IPS-NIHi11 (cell line): Measurements from ENCODE around the gene CTNNA3.

ENCODE experiments used
- DNase-seq: peaks from one replicate; pipeline ENCODE4 v3.0.0; 2012; ENCODE audit warnings: mixed read lengths, low spot score

The CTNNA3 gene

GRCh38 chr10:67665491-67665890 is 30.5 kb downstream of the CTNNA3 start:
- DNase-seq, result peak; percentile 37

GRCh38 chr10:67664942-67665341 is 31.1 kb downstream of the CTNNA3 start:
- DNase-seq, result no peak

- DNase-seq, result no peak
Observed at GRCh38 chr10:67663449-67664087, 32.4 kb downstream of the CTNNA3 start.

GRCh38 chr10:67662415-67662814 is 33.6 kb downstream of the CTNNA3 start:
- DNase-seq, result no peak

GRCh38 chr10:67659497-67659896 is 36.5 kb downstream of the CTNNA3 start:
- no peak for DNase-seq

GRCh38 chr10:67657775-67658174 is 38.2 kb downstream of the CTNNA3 start:
- DNase-seq, result peak; percentile 21

GRCh38 chr10:67650558-67650957 is 45.4 kb downstream of the CTNNA3 start:
- no peak for DNase-seq

- no peak for DNase-seq
Observed at GRCh38 chr10:67648613-67649229, 47.3 kb downstream of the CTNNA3 start.

- DNase-seq, result no peak
Observed at GRCh38 chr10:67630904-67631303, 65.1 kb downstream of the CTNNA3 start.

GRCh38 chr10:67629461-67629971 is 66.5 kb downstream of the CTNNA3 start:
- DNase-seq, result peak; percentile 46

GRCh38 chr10:67622984-67623383 is 73.0 kb downstream of the CTNNA3 start:
- no peak for DNase-seq

- no peak for DNase-seq
Observed at GRCh38 chr10:67622511-67622910, 73.5 kb downstream of the CTNNA3 start.

- DNase-seq, result no peak
Observed at GRCh38 chr10:67621834-67622233, 74.2 kb downstream of the CTNNA3 start.

GRCh38 chr10:67618116-67618515 is 77.9 kb downstream of the CTNNA3 start:
- no peak for DNase-seq

GRCh38 chr10:67612577-67613537 is 83.1 kb downstream of the CTNNA3 start:
- no peak for DNase-seq

GRCh38 chr10:67612176-67612575 is 83.8 kb downstream of the CTNNA3 start:
- DNase-seq, result no peak

- no peak for DNase-seq
Observed at GRCh38 chr10:67609996-67610793, 85.8 kb downstream of the CTNNA3 start.

GRCh38 chr10:67608001-67608400 is 88.0 kb downstream of the CTNNA3 start:
- DNase-seq, result no peak

- DNase-seq, result no peak
Observed at GRCh38 chr10:67607472-67607871, 88.5 kb downstream of the CTNNA3 start.

GRCh38 chr10:67606572-67606971 is 89.4 kb downstream of the CTNNA3 start:
- DNase-seq, result no peak

GRCh38 chr10:67603701-67604100 is 92.3 kb downstream of the CTNNA3 start:
- no peak for DNase-seq

GRCh38 chr10:67603086-67603485 is 92.9 kb downstream of the CTNNA3 start:
- no peak for DNase-seq
